GM12878 (cell line): ENCODE data around the gene SPEG. TPM values are rescaled to one million over a fixed set of nuclear protein-coding genes. Genes with fewer than 3 reads are reported as not detected.

Experiments used
- ATAC-seq: fragments of 200-7000 bp; cut with Tn5 transposase; 3 replicates; pipeline ENCODE4 v1.9.1; 2020; ENCODE audit warnings: mild to moderate bottlenecking, moderate library complexity
- BruUV-seq: library from RNA; stranded (reverse); fragments of 400-500 nt; replicated peaks from 2 replicates; lab custom pipeline; 2021; lab: Mats Ljungman, UMichigan
- CTCF ChIA-PET: fragments of 300-600 bp; sonication (Branson Sonifier 250); formaldehyde crosslinking; extraction: SDS; loops from one replicate; lab custom pipeline; 2021; ENCODE audit warnings: inconsistent platforms; lab: Yijun Ruan, JAX
- POLR2A ChIA-PET: fragments of 350-600 bp; formaldehyde crosslinking; extraction: SDS; loops from one replicate; lab custom pipeline; 2021; ENCODE audit warnings: inconsistent platforms; lab: Charles Lee
- RAD21 ChIA-PET: fragments of 300-600 bp; sonication (Branson Sonifier 250); formaldehyde crosslinking; loops from one replicate; lab custom pipeline; 2023; ENCODE audit warnings: antibody characterized with exemption; ENCODE audit not compliant: unreplicated experiment; lab: Charles Lee
- SMC1A ChIA-PET: fragments of 300-600 bp; sonication (Branson Sonifier 250); formaldehyde crosslinking; loops from one replicate; lab custom pipeline; 2023; ENCODE audit not compliant: unreplicated experiment, uncharacterized antibody; lab: Charles Lee
- DNase-seq: peaks from one replicate; pipeline ENCODE4 v3.0.0-alpha.2; 2011; ENCODE audit warnings: low read depth, low spot score
- FAIRE-seq: peaks from 3 replicates; lab custom pipeline; 2011; peaks lifted over from hg19 to GRCh38; lab: Jason Lieb, UNC
- H2AFZ ChIP-seq: 2 replicates; pipeline ENCODE4 v1.6.0; 2011; ENCODE audit warnings: low read depth, low read length, control low read depth; ENCODE audit not compliant: control insufficient read depth
- H3K27ac ChIP-seq: 2 replicates; pipeline ENCODE4 v1.5.1; 2011; ENCODE audit warnings: control low read depth; ENCODE audit not compliant: control insufficient read depth, insufficient read depth
- H3K27me3 ChIP-seq, 2 experiments: replicated peaks in 1 of 2; 2 replicates each; pipeline versions ENCODE4 v1.6.0 to v1.6.1; 2011; ENCODE audit warnings: low read length in 1 of 2; ENCODE audit not compliant: control insufficient read depth in 2 of 2, insufficient read depth in 2 of 2
- H3K36me3 ChIP-seq, 2 experiments: 2 replicates each; pipeline ENCODE4 v1.5.1; 2011; ENCODE audit warnings: low read length in 1 of 2; ENCODE audit not compliant: control insufficient read depth in 2 of 2, insufficient read depth in 2 of 2
- H3K4me1 ChIP-seq: 2 replicates; pipeline ENCODE4 v1.6.1; 2011; ENCODE audit warnings: mild to moderate bottlenecking, low read length, moderate library complexity, mixed read lengths; ENCODE audit not compliant: control insufficient read depth, insufficient read depth
- H3K4me2 ChIP-seq: 2 replicates; pipeline ENCODE4 v1.6.0; 2011; ENCODE audit warnings: control low read depth; ENCODE audit not compliant: control insufficient read depth, insufficient read depth
- H3K4me3 ChIP-seq: fragments of 200-600 bp; sonication (generic); 2 replicates; pipeline ENCODE4 v1.5.1; 2016
- H3K79me2 ChIP-seq: 2 replicates; pipeline ENCODE4 v1.6.0; 2011; ENCODE audit warnings: low read length; ENCODE audit not compliant: control insufficient read depth, insufficient read depth
- H3K9ac ChIP-seq: 2 replicates; pipeline ENCODE4 v1.8.0; 2011; ENCODE audit warnings: low read length, control low read depth, mixed read lengths; ENCODE audit not compliant: control insufficient read depth, insufficient read depth
- H3K9me3 ChIP-seq: replicated peaks from 3 replicates; pipeline ENCODE4 v1.5.1; 2011; ENCODE audit warnings: mild to moderate bottlenecking, low read length; ENCODE audit not compliant: control insufficient read depth, insufficient read depth
- H4K20me1 ChIP-seq: 2 replicates; pipeline ENCODE4 v1.6.0; 2011; ENCODE audit not compliant: control insufficient read depth, insufficient read depth
- MYB ChIP-seq: fragments of 150-350 bp; IDR thresholded peaks from 2 replicates; pipeline ENCODE4 v1.6.1; 2014; ENCODE audit warnings: mild to moderate bottlenecking, low read depth, low read length, borderline replicate concordance
- NBN ChIP-seq: fragments of 450-650 bp; IDR thresholded peaks from 2 replicates; pipeline ENCODE4 v1.6.1; 2016
- TCF3 ChIP-seq: IDR thresholded peaks from 2 replicates; pipeline ENCODE4 v1.6.1; 2012; ENCODE audit warnings: low read depth, mild to moderate bottlenecking, low read length, borderline replicate concordance; ENCODE audit not compliant: insufficient read depth
- YY1 ChIP-seq: IDR thresholded peaks from 2 replicates; pipeline ENCODE4 v1.6.1; 2011; ENCODE audit warnings: low read depth, mild to moderate bottlenecking, low read length
- ZBTB4 ChIP-seq: fragments of 450-650 bp; formaldehyde crosslinking; IDR thresholded peaks from 2 replicates; pipeline ENCODE4 v1.4.0; 2022; ENCODE audit warnings: mild to moderate bottlenecking, moderate library complexity
- WGBS: methylation state at CpG from one replicate; pipeline ENCODE4 v1.1.6; 2016; ENCODE audit warnings: low lambda C conversion rate; ENCODE audit not compliant: insufficient replicate concordance, insufficient coverage; ENCODE audit errors: missing lambda C conversion rate; 5-methylcytosine and 5-hydroxymethylcytosine counted together
- in situ Hi-C: fragments of 300-500 bp; cut with MboI; formaldehyde crosslinking; loops from 9 replicates; pipeline ENCODE4 v1.14.3; 2018; ENCODE audit warnings: mixed read lengths
- intact Hi-C: fragments of 100-400 bp; cut with micrococcal nuclease; formaldehyde crosslinking; loops from one replicate; pipeline ENCODE4 v1.14.2; 2022; ENCODE audit not compliant: unreplicated experiment
- polyA plus RNA-seq, 11 experiments: library from polyadenylated mRNA; depleted of rRNA in 4 of 11; unstranded in 6 of 11; stranded (reverse) in 5 of 11; fragments of >200 nt; fragmentation: Nextera tagmentation in 4 of 11; fragmentation: Illumina TruSeq in 1 of 11; extraction: Ambion mirVana in 4 of 11; extraction: Trizol in 1 of 11; gene quantifications; 1 replicate in 1 of 11; 2 replicates in 10 of 11; pipeline versions ENCODE4 v1.2.1 to v1.2.3, GENCODE V29; 2011 to 2016; ENCODE audit warnings: inconsistent platforms in 2 of 11, missing spikeins in 2 of 11, low read depth in 1 of 11
- total RNA-seq, 4 experiments: library from RNA; depleted of rRNA in 3 of 4; stranded (reverse); fragments of >200 nt in 3 of 4; fragmentation: Illumina TruSeq in 1 of 4; extraction: Trizol in 1 of 4; gene quantifications; 2 replicates each; pipeline versions ENCODE4 v1.2.1 to v1.2.3, GENCODE V29; 2013 to 2021
- TF ChIP-seq, protein P1 (sequence below): fragments of 450-650 bp; IDR thresholded peaks from 2 replicates; pipeline ENCODE4 v1.6.1; 2017; ENCODE audit warnings: mild to moderate bottlenecking
- TF ChIP-seq, protein P2 (sequence below): IDR thresholded peaks from 2 replicates; pipeline ENCODE4 v1.6.1; 2011; ENCODE audit warnings: mild to moderate bottlenecking, low read depth, low read length, moderate library complexity; ENCODE audit not compliant: insufficient replicate concordance

SPEG gene
- total and polyA plus RNA-seq, 10 of the 15 experiments (the other 5 are each of a cell fraction or from before 2014, with no cell fraction given): 0.03 to 0.28 TPM; not detected in 8

GRCh38 chr2:219400562-219400961 is 34.1 kb upstream of the SPEG start:
- H3K79me2 ChIP-seq: no peaks in the 10 kb centered on the region
- H3K4me1 ChIP-seq: no peaks in the 10 kb centered on the region
- intact Hi-C loops: loop anchor here (5.0 kb wide), 1 partner anchor 287 kb away; no protein-coding TSS in a partner anchor
- no peaks in the 10 kb centered on the region for H3K36me3 ChIP-seq
- in situ Hi-C loops: loop anchor here (5.0 kb wide), 1 partner anchor 132 kb away; no protein-coding TSS in a partner anchor
- DNase-seq (no peak), ATAC-seq (no peak), FAIRE-seq (no peak)
- ChIA-PET POLR2A (interaction anchor here (1.1 kb wide), 1 partner anchor 12 kb away, joined by 5 read pairs; no protein-coding TSS in a partner anchor), CTCF (interaction anchor here (0.6 to 6.2 kb wide), 3 partner anchors 10 to 287 kb away, joined by 3 to 83 read pairs (median 64); partner anchors contain the start of gene DNPEP), SMC1A (interaction anchor here (0.6 kb wide), 1 partner anchor 129 kb away, joined by 3 read pairs; no protein-coding TSS in a partner anchor), RAD21 (no interaction called here)
- H2AFZ ChIP-seq: no peak overlapping the region
- WGBS: 4% methylated on average over 6 of the region's 6 CpGs
- no peak overlapping the region for H3K9ac ChIP-seq
- no peak for TF ChIP-seq TCF3
- TF ChIP-seq, protein P1, sequence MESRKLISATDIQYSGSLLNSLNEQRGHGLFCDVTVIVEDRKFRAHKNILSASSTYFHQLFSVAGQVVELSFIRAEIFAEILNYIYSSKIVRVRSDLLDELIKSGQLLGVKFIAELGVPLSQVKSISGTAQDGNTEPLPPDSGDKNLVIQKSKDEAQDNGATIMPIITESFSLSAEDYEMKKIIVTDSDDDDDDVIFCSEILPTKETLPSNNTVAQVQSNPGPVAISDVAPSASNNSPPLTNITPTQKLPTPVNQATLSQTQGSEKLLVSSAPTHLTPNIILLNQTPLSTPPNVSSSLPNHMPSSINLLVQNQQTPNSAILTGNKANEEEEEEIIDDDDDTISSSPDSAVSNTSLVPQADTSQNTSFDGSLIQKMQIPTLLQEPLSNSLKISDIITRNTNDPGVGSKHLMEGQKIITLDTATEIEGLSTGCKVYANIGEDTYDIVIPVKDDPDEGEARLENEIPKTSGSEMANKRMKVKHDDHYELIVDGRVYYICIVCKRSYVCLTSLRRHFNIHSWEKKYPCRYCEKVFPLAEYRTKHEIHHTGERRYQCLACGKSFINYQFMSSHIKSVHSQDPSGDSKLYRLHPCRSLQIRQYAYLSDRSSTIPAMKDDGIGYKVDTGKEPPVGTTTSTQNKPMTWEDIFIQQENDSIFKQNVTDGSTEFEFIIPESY: no peak
- BruUV-seq: no TSS peak
- H3K27ac ChIP-seq: no peak overlapping the region
- H3K4me2 ChIP-seq: no peak overlapping the region
- H4K20me1 ChIP-seq: no peaks in the 10 kb centered on the region
- no peak overlapping the region for H3K4me3 ChIP-seq
- H3K9me3 ChIP-seq: no peaks in the 10 kb centered on the region
- no peaks in the 10 kb centered on the region; a peak in 1 of 4 replicates for H3K27me3 ChIP-seq

GRCh38 chr2:219401606-219402005 is 33.0 kb upstream of the SPEG start:
- ChIA-PET POLR2A (interaction anchor here (0.5 kb wide), 1 partner anchor 24 kb away, joined by 4 read pairs; no protein-coding TSS in a partner anchor), RAD21 (interaction anchor here (0.6 to 3.3 kb wide), 2 partner anchors 128 to 386 kb away, joined by 3 to 18 read pairs; no protein-coding TSS in a partner anchor), SMC1A (interaction anchor here (2.3 kb wide), 1 partner anchor 127 kb away, joined by 12 read pairs; no protein-coding TSS in a partner anchor), CTCF (interaction anchor here (0.9 to 6.2 kb wide), 9 partner anchors 11 to 241 kb away, joined by 3 to 83 read pairs (median 6); partner anchors contain the start of genes DNPEP and SPEG)
- no peaks in the 10 kb centered on the region for H4K20me1 ChIP-seq
- H3K4me2 ChIP-seq: no peak overlapping the region
- H2AFZ ChIP-seq: no peak overlapping the region
- no peaks in the 10 kb centered on the region; a peak in 1 of 4 replicates for H3K27me3 ChIP-seq
- DNase-seq (no peak), ATAC-seq (no peak), FAIRE-seq (no peak)
- no peaks in the 10 kb centered on the region for H3K4me1 ChIP-seq
- no peak overlapping the region for H3K9ac ChIP-seq
- intact Hi-C loops (loop anchor here (5.0 kb wide), 1 partner anchor 286 kb away; no protein-coding TSS in a partner anchor), in situ Hi-C loops (loop anchor here (5.0 kb wide), 1 partner anchor 131 kb away; no protein-coding TSS in a partner anchor)
- no TSS peak for BruUV-seq
- H3K9me3 ChIP-seq: no peaks in the 10 kb centered on the region
- H3K27ac ChIP-seq: no peak overlapping the region
- H3K4me3 ChIP-seq: no peak overlapping the region
- no peaks in the 10 kb centered on the region for H3K79me2 ChIP-seq
- WGBS: 46% methylated on average over 8 of the region's 8 CpGs
- no peaks in the 10 kb centered on the region for H3K36me3 ChIP-seq
- no peak for TF ChIP-seq YY1
- no peak for TF ChIP-seq MYB
- TF ChIP-seq NBN: no peak
- no peak for TF ChIP-seq ZBTB4
- TF ChIP-seq, protein P2, sequence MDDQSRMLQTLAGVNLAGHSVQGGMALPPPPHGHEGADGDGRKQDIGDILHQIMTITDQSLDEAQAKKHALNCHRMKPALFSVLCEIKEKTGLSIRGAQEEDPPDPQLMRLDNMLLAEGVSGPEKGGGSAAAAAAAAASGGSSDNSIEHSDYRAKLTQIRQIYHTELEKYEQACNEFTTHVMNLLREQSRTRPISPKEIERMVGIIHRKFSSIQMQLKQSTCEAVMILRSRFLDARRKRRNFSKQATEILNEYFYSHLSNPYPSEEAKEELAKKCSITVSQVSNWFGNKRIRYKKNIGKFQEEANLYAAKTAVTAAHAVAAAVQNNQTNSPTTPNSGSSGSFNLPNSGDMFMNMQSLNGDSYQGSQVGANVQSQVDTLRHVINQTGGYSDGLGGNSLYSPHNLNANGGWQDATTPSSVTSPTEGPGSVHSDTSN: no peak
